ENCODE measurements around the gene CIBAR2. TPM values are rescaled to one million over a fixed set of nuclear protein-coding genes. Genes with fewer than 3 reads are reported as not detected.

CIBAR2 gene
- total and polyA plus RNA-seq, 2 experiments from 2014 or later = 0.13 TPM; not detected in 1

DNA sequence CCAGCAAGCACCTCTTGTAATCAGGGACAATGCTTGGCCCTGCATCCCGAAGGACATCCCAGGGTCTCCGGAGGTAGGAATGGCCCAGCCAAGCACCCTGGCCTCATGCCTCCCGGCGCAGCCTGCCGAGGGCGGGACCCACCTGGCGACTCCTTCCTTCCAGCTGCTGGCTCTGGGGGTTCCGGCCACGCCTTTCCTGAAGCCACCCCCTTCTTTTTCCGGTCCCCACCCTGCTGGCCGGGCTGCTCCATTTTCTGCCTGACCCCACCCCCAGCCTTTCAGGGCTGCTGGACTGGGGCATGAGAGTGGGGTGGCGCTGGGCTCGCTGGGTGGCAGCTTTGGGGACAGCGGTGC lies 22.5 kb upstream of the CIBAR2 start:
- Histone ChIP-seq H4K20me1 (ENCODE audit: insufficient read depth, poor library complexity, severe bottlenecking) (no peaks in the 10 kb centered on the region), H3K9me2 (replicated peaks; ENCODE audit: insufficient read depth) (no peaks in the 10 kb centered on the region), H3K36me3 (replicated peaks; ENCODE audit: insufficient read depth, low read depth) (no peaks in the 10 kb centered on the region), H2AFZ (no peak overlapping the region), H3K27ac (no peak overlapping the region), H3K79me2 (no peaks in the 10 kb centered on the region), H3K27me3 (no peaks in the 10 kb centered on the region), H3K4me2 (no peak overlapping the region), H3K9me3 (ENCODE audit: low read depth) (no peaks in the 10 kb centered on the region), H3K4me1 (ENCODE audit: insufficient read depth) (peaks cover 38% of the 10 kb centered on the region), H3K4me3 (no peak overlapping the region)
- DNase-seq (ENCODE audit: low spot score) = no peak
- 97% methylated on average over 14 of the region's 14 CpGs for WGBS (ENCODE audit: low lambda C conversion rate, missing lambda C conversion rate)
- TF ChIP-seq EZH2phosphoT487 (IDR thresholded peaks at IDR 0.05; ENCODE audit: low read depth, severe bottlenecking, unreplicated experiment) (no peak), EZH2 (IDR thresholded peaks at IDR 0.05; ENCODE audit: borderline replicate concordance) (no peak)
- TF ChIP-seq, protein P1, sequence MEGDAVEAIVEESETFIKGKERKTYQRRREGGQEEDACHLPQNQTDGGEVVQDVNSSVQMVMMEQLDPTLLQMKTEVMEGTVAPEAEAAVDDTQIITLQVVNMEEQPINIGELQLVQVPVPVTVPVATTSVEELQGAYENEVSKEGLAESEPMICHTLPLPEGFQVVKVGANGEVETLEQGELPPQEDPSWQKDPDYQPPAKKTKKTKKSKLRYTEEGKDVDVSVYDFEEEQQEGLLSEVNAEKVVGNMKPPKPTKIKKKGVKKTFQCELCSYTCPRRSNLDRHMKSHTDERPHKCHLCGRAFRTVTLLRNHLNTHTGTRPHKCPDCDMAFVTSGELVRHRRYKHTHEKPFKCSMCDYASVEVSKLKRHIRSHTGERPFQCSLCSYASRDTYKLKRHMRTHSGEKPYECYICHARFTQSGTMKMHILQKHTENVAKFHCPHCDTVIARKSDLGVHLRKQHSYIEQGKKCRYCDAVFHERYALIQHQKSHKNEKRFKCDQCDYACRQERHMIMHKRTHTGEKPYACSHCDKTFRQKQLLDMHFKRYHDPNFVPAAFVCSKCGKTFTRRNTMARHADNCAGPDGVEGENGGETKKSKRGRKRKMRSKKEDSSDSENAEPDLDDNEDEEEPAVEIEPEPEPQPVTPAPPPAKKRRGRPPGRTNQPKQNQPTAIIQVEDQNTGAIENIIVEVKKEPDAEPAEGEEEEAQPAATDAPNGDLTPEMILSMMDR (IDR thresholded peaks at IDR 0.05; ENCODE audit: poor library complexity) = no peak

DNA sequence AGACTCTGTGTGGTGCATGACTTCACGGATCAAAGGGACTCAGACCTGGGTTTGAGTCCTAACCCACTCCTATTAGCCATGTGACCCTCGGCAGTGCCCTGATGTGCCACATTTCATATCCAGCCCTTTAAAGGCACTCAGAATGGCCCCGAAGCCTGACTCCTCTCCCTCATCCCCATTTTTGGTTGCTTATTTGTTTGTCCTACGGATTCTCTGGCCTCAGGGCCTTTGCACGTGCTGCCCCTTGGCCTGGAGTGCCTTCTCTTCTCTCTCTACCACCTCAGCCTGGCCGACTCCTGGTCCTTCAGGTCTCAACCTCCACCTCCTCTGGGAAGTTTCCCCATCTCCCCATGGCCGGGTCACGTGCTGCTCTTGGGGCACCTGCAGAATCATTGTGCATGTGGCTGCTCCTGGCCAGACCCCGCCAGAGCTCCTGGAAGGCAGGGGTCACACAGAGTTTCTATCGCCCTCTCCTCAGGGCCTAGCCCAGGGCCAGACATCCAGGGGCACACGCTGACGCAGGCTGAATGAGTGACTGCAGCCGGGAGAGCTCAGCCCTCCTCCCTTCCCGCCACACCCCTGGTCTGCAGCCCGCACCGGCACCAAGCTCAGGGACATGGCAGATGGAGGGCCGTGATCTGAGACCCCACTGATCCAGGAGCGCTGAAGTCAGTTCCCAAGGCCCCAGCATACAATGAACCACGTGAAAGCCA lies 22.0 kb upstream of the CIBAR2 start:
- Histone ChIP-seq H3K4me3 (no peak overlapping the region), H3K27me3 (no peaks in the 10 kb centered on the region), H3K79me2 (no peaks in the 10 kb centered on the region), H2AFZ (no peak overlapping the region), H4K20me1 (ENCODE audit: insufficient read depth, poor library complexity, severe bottlenecking) (no peaks in the 10 kb centered on the region), H3K27ac (no peak overlapping the region), H3K9me3 (ENCODE audit: low read depth) (no peaks in the 10 kb centered on the region), H3K9me2 (replicated peaks; ENCODE audit: insufficient read depth) (no peaks in the 10 kb centered on the region), H3K4me2 (no peak overlapping the region), H3K36me3 (replicated peaks; ENCODE audit: insufficient read depth, low read depth) (no peaks in the 10 kb centered on the region), H3K4me1 (ENCODE audit: insufficient read depth) (peaks cover 33% of the 10 kb centered on the region)
- no peak for DNase-seq (ENCODE audit: low spot score)
- WGBS (ENCODE audit: low lambda C conversion rate, missing lambda C conversion rate) = 92% methylated on average over 19 of the region's 19 CpGs
- TF ChIP-seq EZH2 (IDR thresholded peaks at IDR 0.05; ENCODE audit: borderline replicate concordance) = no peak
- TF ChIP-seq, protein P1 (IDR thresholded peaks at IDR 0.05; ENCODE audit: poor library complexity) = no peak

DNA sequence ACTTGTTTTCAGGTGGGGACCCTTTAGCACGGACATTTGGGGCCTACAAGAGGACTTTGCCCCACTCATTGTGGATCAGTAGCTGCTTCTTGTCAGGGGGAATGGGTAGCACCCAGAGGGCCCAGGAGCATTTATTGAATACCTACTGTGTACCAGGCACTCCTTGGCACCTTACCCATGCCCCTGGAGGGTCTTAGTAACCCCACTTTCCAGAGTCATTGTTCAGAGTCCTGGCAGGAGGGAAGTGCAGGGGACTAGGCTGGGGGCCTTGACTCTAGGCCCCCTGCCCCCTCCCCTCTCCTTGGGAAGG lies 21.0 kb upstream of the CIBAR2 start:
- Histone ChIP-seq H3K9me2 (replicated peaks; ENCODE audit: insufficient read depth) (no peaks in the 10 kb centered on the region), H2AFZ (no peak overlapping the region), H3K4me3 (no peak overlapping the region), H3K4me1 (ENCODE audit: insufficient read depth) (peaks cover 27% of the 10 kb centered on the region), H4K20me1 (ENCODE audit: insufficient read depth, poor library complexity, severe bottlenecking) (no peaks in the 10 kb centered on the region), H3K79me2 (no peaks in the 10 kb centered on the region), H3K27me3 (no peaks in the 10 kb centered on the region), H3K4me2 (no peak overlapping the region), H3K9me3 (ENCODE audit: low read depth) (no peaks in the 10 kb centered on the region), H3K27ac (no peak overlapping the region), H3K36me3 (replicated peaks; ENCODE audit: insufficient read depth, low read depth) (no peaks in the 10 kb centered on the region)
- DNase-seq (ENCODE audit: low spot score) = no peak
- WGBS (ENCODE audit: low lambda C conversion rate, missing lambda C conversion rate) = 88% methylated on average over 1 of the region's 1 CpG
- TF ChIP-seq EZH2phosphoT487 (IDR thresholded peaks at IDR 0.05; ENCODE audit: low read depth, severe bottlenecking, unreplicated experiment) (no peak), EZH2 (IDR thresholded peaks at IDR 0.05; ENCODE audit: borderline replicate concordance) (no peak)
- TF ChIP-seq, protein P1 (IDR thresholded peaks at IDR 0.05; ENCODE audit: poor library complexity) = no peak

Measured in hepatocyte (in vitro differentiated cells).